Vagina (tissue), 2 donors: ENCODE measurements around the gene DMD.

Source experiments
- CTCF ChIP-seq, 3 experiments: fragments of 450-650 bp in 2 of 3; fragments of 200-600 bp in 1 of 3; sonication (generic) in 1 of 3; IDR thresholded peaks; one replicate each; pipeline ENCODE4 v1.5.1; 2017 to 2019; ENCODE audit warnings: antibody characterized with exemption in 3 of 3, mild to moderate bottlenecking in 2 of 3, moderate library complexity in 2 of 3
- POLR2A ChIP-seq, 2 donors: fragments of 450-650 bp; IDR thresholded peaks; one replicate each; pipeline ENCODE4 v1.6.1; 2017; ENCODE audit warnings: antibody characterized with exemption in 2 of 2, mild to moderate bottlenecking in 2 of 2, moderate library complexity in 2 of 2
- POLR2AphosphoS5 ChIP-seq, 2 donors: sonication (generic); formaldehyde crosslinking; IDR thresholded peaks; one replicate each; pipeline ENCODE4 v1.9.0; 2017; ENCODE audit warnings: antibody characterized with exemption in 2 of 2, mild to moderate bottlenecking in 2 of 2, low read depth in 1 of 2; ENCODE audit not compliant: insufficient read depth in 1 of 2

GRCh38 chrX:32483534-32484136 is 727.7 kb downstream of the DMD start:
- no peak for TF ChIP-seq CTCF (IDR thresholded peaks at IDR 0.05)
- TF ChIP-seq POLR2A (IDR thresholded peaks at IDR 0.05), result no peak
- no peak for TF ChIP-seq POLR2AphosphoS5 (IDR thresholded peaks at IDR 0.05; ENCODE audit: insufficient read depth in 1 of 2, low read depth in 1 of 2)
